ENCODE data around the gene LUZP1. TPM values are rescaled to one million over a fixed set of nuclear protein-coding genes. Genes with fewer than 3 reads are reported as not detected.
A peak's percentile ranks its signal among the peaks of the same experiment; 100 is the strongest.

The LUZP1 gene
- total RNA-seq, 1 donor from 2014 or later = 82.2 TPM

- Histone ChIP-seq H3K79me2 (ENCODE audit: insufficient read depth, low read length) (no peaks in the 10 kb centered on the region), H4K20me1 (ENCODE audit: insufficient read depth, low read length) (no peaks in the 10 kb centered on the region), H3K36me3 (ENCODE audit: insufficient read depth, low read length) (no peaks in the 10 kb centered on the region), H3K9ac (ENCODE audit: low read length) (no peak overlapping the region), H3K4me3 (ENCODE audit: insufficient read depth, low read depth, low read length) (peak overlapping the region; percentile 28), H3K9me3 (ENCODE audit: insufficient read depth, low read depth, low read length) (no peaks in the 10 kb centered on the region), H3K27me3 (ENCODE audit: insufficient read depth, low read length) (peaks cover 28% of the 10 kb centered on the region), H3K4me2 (ENCODE audit: low read length) (peak overlapping the region; percentile 79), H2AFZ (ENCODE audit: low read depth, low read length) (peak overlapping the region; percentile 52), H3K27ac (ENCODE audit: low read depth, low read length) (no peak overlapping the region), H3K4me1 (ENCODE audit: insufficient read depth, low read length) (peaks cover 5% of the 10 kb centered on the region)
- peaks cover 12% of the 10 kb centered on the region for H3K4me1 Mint-ChIP-seq (ENCODE audit: low read depth, unreplicated experiment)
- no peak overlapping the region for H3K27ac Mint-ChIP-seq (ENCODE audit: unreplicated experiment)
- TF ChIP-seq CTCF (IDR thresholded peaks at IDR 0.05; ENCODE audit: insufficient read depth, low read depth, low read length) (peak; percentile 20), EZH2 (IDR thresholded peaks at IDR 0.05; ENCODE audit: insufficient read depth, low read length) (no peak)
- H3K27me3 Mint-ChIP-seq (ENCODE audit: low read depth, unreplicated experiment) = peaks cover 40% of the 10 kb centered on the region
- peaks cover 6% of the 10 kb centered on the region for H3K9me3 Mint-ChIP-seq (ENCODE audit: unreplicated experiment)
- DNase-seq (ENCODE audit: low read depth) (no peak), FAIRE-seq (no peak)
- H3K4me3 Mint-ChIP-seq (ENCODE audit: unreplicated experiment) = peak overlapping the region; percentile 67
- H3K36me3 Mint-ChIP-seq (ENCODE audit: low read depth, unreplicated experiment) = peaks cover 6% of the 10 kb centered on the region
Observed at GRCh38 chr1:23216771-23217420, 48.2 kb upstream of the LUZP1 start.

GRCh38 chr1:23215751-23216449, 47.2 kb upstream of the LUZP1 start:
- FAIRE-seq (no peak), DNase-seq (ENCODE audit: low read depth) (no peak)
- Histone ChIP-seq H3K27ac (ENCODE audit: low read depth, low read length) (no peak overlapping the region), H3K9me3 (ENCODE audit: insufficient read depth, low read depth, low read length) (no peaks in the 10 kb centered on the region), H3K9ac (ENCODE audit: low read length) (no peak overlapping the region), H3K36me3 (ENCODE audit: insufficient read depth, low read length) (no peaks in the 10 kb centered on the region), H3K4me3 (ENCODE audit: insufficient read depth, low read depth, low read length) (no peak overlapping the region), H4K20me1 (ENCODE audit: insufficient read depth, low read length) (no peaks in the 10 kb centered on the region), H2AFZ (ENCODE audit: low read depth, low read length) (no peak overlapping the region), H3K4me1 (ENCODE audit: insufficient read depth, low read length) (peaks cover 5% of the 10 kb centered on the region), H3K27me3 (ENCODE audit: insufficient read depth, low read length) (peaks cover 25% of the 10 kb centered on the region), H3K4me2 (ENCODE audit: low read length) (no peak overlapping the region), H3K79me2 (ENCODE audit: insufficient read depth, low read length) (no peaks in the 10 kb centered on the region)
- H3K27me3 Mint-ChIP-seq (ENCODE audit: low read depth, unreplicated experiment) = peaks cover 47% of the 10 kb centered on the region
- peaks cover 6% of the 10 kb centered on the region for H3K36me3 Mint-ChIP-seq (ENCODE audit: low read depth, unreplicated experiment)
- peak overlapping the region; percentile 67 for H3K4me3 Mint-ChIP-seq (ENCODE audit: unreplicated experiment)
- H3K27ac Mint-ChIP-seq (ENCODE audit: unreplicated experiment) = no peak overlapping the region
- peaks cover 5% of the 10 kb centered on the region for H3K4me1 Mint-ChIP-seq (ENCODE audit: low read depth, unreplicated experiment)
- peaks cover 6% of the 10 kb centered on the region for H3K9me3 Mint-ChIP-seq (ENCODE audit: unreplicated experiment)
- TF ChIP-seq EZH2 (IDR thresholded peaks at IDR 0.05; ENCODE audit: insufficient read depth, low read length) = no peak
- no peak for TF ChIP-seq CTCF (IDR thresholded peaks at IDR 0.05; ENCODE audit: insufficient read depth, low read depth, low read length)

- no peak overlapping the region for H3K27ac Mint-ChIP-seq (ENCODE audit: unreplicated experiment)
Observed at GRCh38 chr1:23215291-23215690, 46.6 kb upstream of the LUZP1 start.

More at GRCh38 chr1:23215291-23215690, 46.6 kb upstream of the LUZP1 start:
- Histone ChIP-seq H3K4me2 (ENCODE audit: low read length) (no peak overlapping the region), H3K79me2 (ENCODE audit: insufficient read depth, low read length) (no peaks in the 10 kb centered on the region), H3K36me3 (ENCODE audit: insufficient read depth, low read length) (no peaks in the 10 kb centered on the region), H3K4me3 (ENCODE audit: insufficient read depth, low read depth, low read length) (no peak overlapping the region), H3K27ac (ENCODE audit: low read depth, low read length) (no peak overlapping the region), H3K4me1 (ENCODE audit: insufficient read depth, low read length) (peaks cover 5% of the 10 kb centered on the region), H4K20me1 (ENCODE audit: insufficient read depth, low read length) (no peaks in the 10 kb centered on the region), H3K27me3 (ENCODE audit: insufficient read depth, low read length) (peaks cover 25% of the 10 kb centered on the region), H2AFZ (ENCODE audit: low read depth, low read length) (no peak overlapping the region), H3K9me3 (ENCODE audit: insufficient read depth, low read depth, low read length) (no peaks in the 10 kb centered on the region), H3K9ac (ENCODE audit: low read length) (no peak overlapping the region)
- DNase-seq (ENCODE audit: low read depth) = no peak
- peak overlapping the region; percentile 34 for H3K4me3 Mint-ChIP-seq (ENCODE audit: unreplicated experiment)
- H3K4me1 Mint-ChIP-seq (ENCODE audit: low read depth, unreplicated experiment) = peaks cover 5% of the 10 kb centered on the region
- peaks cover 46% of the 10 kb centered on the region for H3K27me3 Mint-ChIP-seq (ENCODE audit: low read depth, unreplicated experiment)
- peaks cover 6% of the 10 kb centered on the region for H3K9me3 Mint-ChIP-seq (ENCODE audit: unreplicated experiment)
- no peak for TF ChIP-seq CTCF (IDR thresholded peaks at IDR 0.05; ENCODE audit: insufficient read depth, low read depth, low read length)
- no peak for TF ChIP-seq EZH2 (IDR thresholded peaks at IDR 0.05; ENCODE audit: insufficient read depth, low read length)
- no peak for FAIRE-seq
- peaks cover 6% of the 10 kb centered on the region for H3K36me3 Mint-ChIP-seq (ENCODE audit: low read depth, unreplicated experiment)
